SU-DHL-6 (cell line): ENCODE results near the gene LURAP1L.

Experiments
- CTCF ChIP-seq: fragments of 200-600 bp; sonication (generic); IDR thresholded peaks from one replicate; pipeline ENCODE4 v1.5.1; 2017; ENCODE audit warnings: antibody characterized with exemption, mild to moderate bottlenecking, low read length, moderate library complexity; ENCODE audit not compliant: insufficient read depth, poor library complexity, severe bottlenecking
- EZH2phosphoT487 ChIP-seq: fragments of 200-600 bp; sonication (generic), shearing (Covaris generic); conservative IDR thresholded peaks from 2 replicates; pipeline ENCODE4 v1.6.1; 2018; ENCODE audit warnings: mild to moderate bottlenecking, antibody characterized with exemption, low read length, moderate library complexity, mixed read lengths

GRCh38 chr9:12783767-12784460 is 9.1 kb downstream of the LURAP1L start:
- TF ChIP-seq CTCF (no peak), EZH2phosphoT487 (no peak)
